ENCODE measurements around the gene SCAF11.

Gene SCAF11

DNA sequence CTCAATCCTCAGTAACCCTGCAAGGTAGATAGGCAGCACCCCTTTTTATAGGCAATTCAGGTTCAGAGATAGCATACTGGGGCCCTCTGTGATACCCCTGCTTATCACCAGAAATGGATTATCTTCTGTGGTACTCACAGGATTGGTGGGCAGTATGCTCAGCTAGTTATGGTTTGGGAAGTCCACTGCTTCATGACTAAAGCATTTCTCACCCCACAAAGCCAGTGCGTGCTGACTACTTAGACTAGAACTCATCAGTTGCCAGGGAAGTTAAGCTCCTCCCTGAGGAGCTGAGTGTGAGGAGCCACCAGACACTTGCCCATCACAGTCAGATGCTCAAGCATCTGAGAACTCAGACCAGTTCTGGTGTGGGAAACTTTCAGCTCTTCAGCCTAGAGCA lies 76.3 kb downstream of the SCAF11 start:
- Histone ChIP-seq H2BK5ac (ENCODE audit: low read length) (no peak overlapping the region), H3K27me3 (ENCODE audit: control insufficient read depth in 3 of 3, insufficient read depth in 3 of 3, low read depth in 1 of 3, low read length in 3 of 3) (no peaks in the 10 kb centered on the region)
- WGBS, 2 donors (ENCODE audit: extremely low coverage in 2 of 2, insufficient read length in 2 of 2, insufficient replicate concordance in 1 of 2), result no CpG with 5 or more reads among the region's 1 CpG

GRCh38 chr12:45913631-45914030 lies 76.7 kb downstream of the SCAF11 start:
- WGBS, 2 donors (ENCODE audit: extremely low coverage in 2 of 2, insufficient read length in 2 of 2, insufficient replicate concordance in 1 of 2), result no CpG with 5 or more reads among the region's 2 CpGs
- no peak overlapping the region for H2BK120ac ChIP-seq (ENCODE audit: low read depth, low read length)
- H3K27ac ChIP-seq (replicated peaks; ENCODE audit: low read length), result no peak overlapping the region

More for the DNA sequence above, 76.3 kb downstream of the SCAF11 start:
- Histone ChIP-seq H4K8ac (ENCODE audit: low read depth, low read length) (no peak overlapping the region), H3K9me3 (replicated peaks in 1 of 2; ENCODE audit: control insufficient read depth in 2 of 2, insufficient read depth in 1 of 2, low read depth in 1 of 2, low read length in 2 of 2) (no peaks in the 10 kb centered on the region), H3K4me1 (ENCODE audit: control insufficient read depth in 2 of 2, insufficient read depth in 1 of 2, low read depth in 1 of 2, low read length in 2 of 2) (no peaks in the 10 kb centered on the region), H3K36me3 (replicated peaks in 1 of 2; ENCODE audit: control insufficient read depth in 2 of 2, insufficient read depth in 2 of 2, low read length in 2 of 2) (peaks cover 0 to 21% of the 10 kb centered on the region in 2 donors), H3K23ac (ENCODE audit: low read depth, low read length, poor library complexity) (no peak overlapping the region), H3K18ac (ENCODE audit: low read length) (no peak overlapping the region), H3K4ac (ENCODE audit: low read length) (no peak overlapping the region), H3K4me3 (ENCODE audit: low read length in 2 of 2) (no peak overlapping the region), H2BK120ac (ENCODE audit: low read depth, low read length) (no peak overlapping the region), H2BK15ac (ENCODE audit: low read length) (no peak overlapping the region), H3K14ac (ENCODE audit: low read length) (no peak overlapping the region), H2AK5ac (ENCODE audit: low read depth, low read length) (no peak overlapping the region), H2BK12ac (ENCODE audit: low read length) (no peak overlapping the region), H2AFZ (ENCODE audit: low read length) (no peak overlapping the region), H4K91ac (ENCODE audit: low read depth, low read length, poor library complexity) (no peak overlapping the region), H3K4me2 (ENCODE audit: insufficient read depth, low read length, poor library complexity, severe bottlenecking) (no peak overlapping the region), H3K9ac (ENCODE audit: low read depth, low read length, poor library complexity) (no peak overlapping the region), H3K79me1 (ENCODE audit: low read depth, low read length) (no peaks in the 10 kb centered on the region), H3K27ac (replicated peaks; ENCODE audit: low read length) (no peak overlapping the region)
- DNase-seq (ENCODE audit: low spot score), result no peak

DNA sequence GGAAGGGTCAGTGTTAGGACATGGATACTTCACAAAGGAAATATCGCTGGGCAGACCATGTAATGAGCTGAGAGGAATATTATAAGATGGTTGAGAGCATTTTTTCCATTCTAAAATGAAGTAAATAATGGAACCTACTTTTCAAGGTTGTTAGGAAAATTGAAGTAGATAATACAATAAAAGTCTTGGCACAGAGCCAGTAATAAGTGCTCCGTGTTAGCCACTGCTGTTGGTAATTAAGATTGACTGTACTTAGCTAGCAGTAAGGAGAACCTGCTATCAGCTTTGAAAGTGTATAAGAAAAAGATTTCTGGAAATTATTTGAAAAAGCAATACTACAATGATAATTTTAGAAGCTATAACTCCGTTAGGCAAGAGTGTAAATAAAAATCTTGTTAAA lies 77.6 kb downstream of the SCAF11 start:
- no CpG with 5 or more reads among the region's 3 CpGs for WGBS, 2 donors (ENCODE audit: extremely low coverage in 2 of 2, insufficient read length in 2 of 2, insufficient replicate concordance in 1 of 2)
- DNase-seq (ENCODE audit: low spot score), result no peak
- no peak overlapping the region for H2AFZ ChIP-seq (ENCODE audit: low read length)

More at GRCh38 chr12:45913631-45914030, 76.7 kb downstream of the SCAF11 start:
- Histone ChIP-seq H3K14ac (ENCODE audit: low read length) (no peak overlapping the region), H3K9me3 (replicated peaks in 1 of 2; ENCODE audit: control insufficient read depth in 2 of 2, insufficient read depth in 1 of 2, low read depth in 1 of 2, low read length in 2 of 2) (no peaks in the 10 kb centered on the region), H3K4ac (ENCODE audit: low read length) (no peak overlapping the region), H3K18ac (ENCODE audit: low read length) (no peak overlapping the region), H3K9ac (ENCODE audit: low read depth, low read length, poor library complexity) (no peak overlapping the region), H3K36me3 (replicated peaks in 1 of 2; ENCODE audit: control insufficient read depth in 2 of 2, insufficient read depth in 2 of 2, low read length in 2 of 2) (peaks cover 0 to 21% of the 10 kb centered on the region in 2 donors), H3K23ac (ENCODE audit: low read depth, low read length, poor library complexity) (no peak overlapping the region), H3K4me2 (ENCODE audit: insufficient read depth, low read length, poor library complexity, severe bottlenecking) (no peak overlapping the region), H4K91ac (ENCODE audit: low read depth, low read length, poor library complexity) (no peak overlapping the region), H3K27me3 (ENCODE audit: control insufficient read depth in 3 of 3, insufficient read depth in 3 of 3, low read depth in 1 of 3, low read length in 3 of 3) (no peaks in the 10 kb centered on the region), H3K79me1 (ENCODE audit: low read depth, low read length) (no peaks in the 10 kb centered on the region), H3K4me1 (ENCODE audit: control insufficient read depth in 2 of 2, insufficient read depth in 1 of 2, low read depth in 1 of 2, low read length in 2 of 2) (no peaks in the 10 kb centered on the region), H2AK5ac (ENCODE audit: low read depth, low read length) (no peak overlapping the region), H2BK12ac (ENCODE audit: low read length) (no peak overlapping the region), H2AFZ (ENCODE audit: low read length) (no peak overlapping the region), H3K4me3 (ENCODE audit: low read length in 2 of 2) (no peak overlapping the region), H4K8ac (ENCODE audit: low read depth, low read length) (no peak overlapping the region), H2BK5ac (ENCODE audit: low read length) (no peak overlapping the region), H2BK15ac (ENCODE audit: low read length) (no peak overlapping the region)
- DNase-seq (ENCODE audit: low spot score), result no peak

DNA sequence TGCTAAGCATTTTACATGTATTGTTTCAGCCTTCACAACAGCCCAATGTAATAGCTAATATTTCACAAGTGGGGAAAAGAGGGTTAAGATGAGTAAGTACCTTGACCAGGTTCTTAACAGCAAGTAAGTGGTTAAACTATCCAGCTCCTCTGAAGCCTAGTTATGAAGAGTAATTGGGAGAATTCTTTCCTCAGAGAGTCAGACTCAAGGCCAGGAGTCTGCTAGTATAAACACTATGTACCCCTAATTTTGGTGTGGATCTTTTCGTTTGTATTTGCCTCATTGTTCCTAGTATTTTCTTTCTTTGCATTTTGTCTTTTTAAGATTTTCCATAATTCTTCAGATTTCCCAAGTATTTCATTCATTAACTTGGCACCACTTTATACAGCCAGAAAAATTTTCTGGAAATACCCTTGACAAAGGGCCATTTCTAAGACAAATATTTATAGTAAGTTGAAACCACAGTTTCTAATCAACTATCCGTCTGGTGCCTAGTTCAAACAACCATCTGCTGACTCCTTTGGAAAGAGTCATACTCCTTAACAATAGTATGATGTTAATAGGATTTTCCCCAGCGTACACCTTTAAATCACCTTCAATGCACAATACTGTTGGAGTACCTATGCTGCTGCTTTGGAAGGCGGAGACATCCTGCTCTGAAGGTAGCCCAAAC lies 81.2 kb downstream of the SCAF11 start:
- Histone ChIP-seq H3K18ac (ENCODE audit: low read length) (no peak overlapping the region), H3K4ac (ENCODE audit: low read length) (no peak overlapping the region), H3K4me1 (ENCODE audit: control insufficient read depth in 2 of 2, insufficient read depth in 1 of 2, low read depth in 1 of 2, low read length in 2 of 2) (no peaks in the 10 kb centered on the region), H3K4me3 (ENCODE audit: low read length in 2 of 2) (no peak overlapping the region), H3K9me3 (replicated peaks in 1 of 2; ENCODE audit: control insufficient read depth in 2 of 2, insufficient read depth in 1 of 2, low read depth in 1 of 2, low read length in 2 of 2) (no peaks in the 10 kb centered on the region), H3K4me2 (ENCODE audit: insufficient read depth, low read length, poor library complexity, severe bottlenecking) (no peak overlapping the region), H3K36me3 (replicated peaks in 1 of 2; ENCODE audit: control insufficient read depth in 2 of 2, insufficient read depth in 2 of 2, low read length in 2 of 2) (peaks cover 0 to 55% of the 10 kb centered on the region in 2 donors), H2BK12ac (ENCODE audit: low read length) (no peak overlapping the region), H3K9ac (ENCODE audit: low read depth, low read length, poor library complexity) (no peak overlapping the region), H4K8ac (ENCODE audit: low read depth, low read length) (no peak overlapping the region), H2BK120ac (ENCODE audit: low read depth, low read length) (no peak overlapping the region), H3K27ac (replicated peaks; ENCODE audit: low read length) (no peak overlapping the region), H3K27me3 (ENCODE audit: control insufficient read depth in 3 of 3, insufficient read depth in 3 of 3, low read depth in 1 of 3, low read length in 3 of 3) (no peaks in the 10 kb centered on the region), H2BK5ac (ENCODE audit: low read length) (no peak overlapping the region), H3K14ac (ENCODE audit: low read length) (no peak overlapping the region), H2BK15ac (ENCODE audit: low read length) (no peak overlapping the region), H2AFZ (ENCODE audit: low read length) (no peak overlapping the region), H3K23ac (ENCODE audit: low read depth, low read length, poor library complexity) (no peak overlapping the region), H2AK5ac (ENCODE audit: low read depth, low read length) (no peak overlapping the region), H4K91ac (ENCODE audit: low read depth, low read length, poor library complexity) (no peak overlapping the region), H3K79me1 (ENCODE audit: low read depth, low read length) (no peaks in the 10 kb centered on the region)
- no peak for DNase-seq (ENCODE audit: low spot score)
- WGBS, 2 donors (ENCODE audit: extremely low coverage in 2 of 2, insufficient read length in 2 of 2, insufficient replicate concordance in 1 of 2), result no CpG with 5 or more reads among the region's 4 CpGs

More for the DNA sequence above, 77.6 kb downstream of the SCAF11 start:
- peaks cover 0 to 22% of the 10 kb centered on the region in 2 donors for H3K36me3 ChIP-seq (replicated peaks in 1 of 2; ENCODE audit: control insufficient read depth in 2 of 2, insufficient read depth in 2 of 2, low read length in 2 of 2)
- no peaks in the 10 kb centered on the region for H3K9me3 ChIP-seq (replicated peaks in 1 of 2; ENCODE audit: control insufficient read depth in 2 of 2, insufficient read depth in 1 of 2, low read depth in 1 of 2, low read length in 2 of 2)
- no peak overlapping the region for H3K23ac ChIP-seq (ENCODE audit: low read depth, low read length, poor library complexity)
- no peaks in the 10 kb centered on the region for H3K27me3 ChIP-seq (ENCODE audit: control insufficient read depth in 3 of 3, insufficient read depth in 3 of 3, low read depth in 1 of 3, low read length in 3 of 3)
- no peak overlapping the region for H2BK5ac ChIP-seq (ENCODE audit: low read length)
- H2BK15ac ChIP-seq (ENCODE audit: low read length), result no peak overlapping the region
- H2BK12ac ChIP-seq (ENCODE audit: low read length), result no peak overlapping the region
- H3K4me1 ChIP-seq (ENCODE audit: control insufficient read depth in 2 of 2, insufficient read depth in 1 of 2, low read depth in 1 of 2, low read length in 2 of 2), result no peaks in the 10 kb centered on the region
- H2AK5ac ChIP-seq (ENCODE audit: low read depth, low read length), result no peak overlapping the region
- no peak overlapping the region for H3K14ac ChIP-seq (ENCODE audit: low read length)
- no peak overlapping the region for H3K4ac ChIP-seq (ENCODE audit: low read length)
- H3K9ac ChIP-seq (ENCODE audit: low read depth, low read length, poor library complexity), result no peak overlapping the region
- H4K91ac ChIP-seq (ENCODE audit: low read depth, low read length, poor library complexity), result no peak overlapping the region
- H3K4me3 ChIP-seq (ENCODE audit: low read length in 2 of 2), result no peak overlapping the region
- no peaks in the 10 kb centered on the region for H3K79me1 ChIP-seq (ENCODE audit: low read depth, low read length)
- H3K27ac ChIP-seq (replicated peaks; ENCODE audit: low read length), result no peak overlapping the region
- no peak overlapping the region for H2BK120ac ChIP-seq (ENCODE audit: low read depth, low read length)
- H3K18ac ChIP-seq (ENCODE audit: low read length), result no peak overlapping the region
- no peak overlapping the region for H4K8ac ChIP-seq (ENCODE audit: low read depth, low read length)
- no peak overlapping the region for H3K4me2 ChIP-seq (ENCODE audit: insufficient read depth, low read length, poor library complexity, severe bottlenecking)
